Hematopoietic multipotent progenitor cell treated with erythropoietin and hydrocortisone succinate and interleukin-3 and kit ligand, for 8 days (in vitro differentiated cells): ENCODE results near the gene ATXN7L1.
"Not testable (repeated sequence)": the region's sequence is repeated elsewhere in the genome, so short reads cannot be mapped to it uniquely, and the experiment has no call there.

ENCODE experiments used
- DNase-seq: peaks from one replicate; pipeline ENCODE4 v3.0.0-alpha.2; 2015

The ATXN7L1 gene

GRCh38 chr7:105854498-105854897, 21.9 kb downstream of the ATXN7L1 start:
- DNase-seq, result no peak

GRCh38 chr7:105853931-105854419, 22.4 kb downstream of the ATXN7L1 start:
- no peak for DNase-seq

- DNase-seq, result no peak
Measured at GRCh38 chr7:105851064-105851463, 25.3 kb downstream of the ATXN7L1 start.

- no peak for DNase-seq
Measured at GRCh38 chr7:105849122-105849855, 27.1 kb downstream of the ATXN7L1 start.

GRCh38 chr7:105846404-105846803, 30.0 kb downstream of the ATXN7L1 start:
- no peak for DNase-seq

GRCh38 chr7:105844681-105845080, 31.7 kb downstream of the ATXN7L1 start:
- DNase-seq, result not testable (repeated sequence)

- DNase-seq, result no peak
Measured at GRCh38 chr7:105841866-105842265, 34.5 kb downstream of the ATXN7L1 start.

GRCh38 chr7:105840981-105841749, 35.2 kb downstream of the ATXN7L1 start:
- no peak for DNase-seq

GRCh38 chr7:105839266-105839665, 37.1 kb downstream of the ATXN7L1 start:
- DNase-seq, result no peak

GRCh38 chr7:105838627-105839231, 37.7 kb downstream of the ATXN7L1 start:
- no peak for DNase-seq

- no peak for DNase-seq
Measured at GRCh38 chr7:105837765-105838626, 38.4 kb downstream of the ATXN7L1 start.

GRCh38 chr7:105835441-105835840, 41.0 kb downstream of the ATXN7L1 start:
- no peak for DNase-seq

GRCh38 chr7:105831824-105832535, 44.4 kb downstream of the ATXN7L1 start:
- DNase-seq, result no peak

GRCh38 chr7:105831302-105831620, 45.1 kb downstream of the ATXN7L1 start:
- no peak for DNase-seq

- no peak for DNase-seq
Measured at GRCh38 chr7:105830405-105831301, 45.7 kb downstream of the ATXN7L1 start.

- no peak for DNase-seq
Measured at GRCh38 chr7:105829681-105830322, 46.6 kb downstream of the ATXN7L1 start.

GRCh38 chr7:105828141-105828540, 48.3 kb downstream of the ATXN7L1 start:
- no peak for DNase-seq

- DNase-seq, result no peak
Measured at GRCh38 chr7:105827151-105827875, 49.1 kb downstream of the ATXN7L1 start.

GRCh38 chr7:105826143-105826542, 50.3 kb downstream of the ATXN7L1 start:
- no peak for DNase-seq

GRCh38 chr7:105825371-105825770, 51.0 kb downstream of the ATXN7L1 start:
- no peak for DNase-seq
